Stimulated activated CD8-positive, alpha-beta memory T cell treated with anti-CD3 and anti-CD28 coated beads, Interleukin-4, amount 100 ng/mL, for 24 hours (primary cell): ENCODE measurements around the gene DNAJB1.
A peak's percentile ranks its signal among the peaks of the same experiment; 100 is the strongest.
"Not testable (repeated sequence)": the region's sequence is repeated elsewhere in the genome, so short reads cannot be mapped to it uniquely, and the experiment has no call there.

ENCODE experiments used
- DNase-seq: peaks from one replicate; pipeline ENCODE4 v3.0.0-alpha.2; 2020; ENCODE audit warnings: low read depth

Gene DNAJB1

GRCh38 chr19:14517840-14518505 is at the start of gene DNAJB1:
DNAJB1 (minus strand) TSS chr19:14518397; CDS start chr19:14518349, 48 bp downstream.
- peak; percentile 58 for DNase-seq

DNA sequence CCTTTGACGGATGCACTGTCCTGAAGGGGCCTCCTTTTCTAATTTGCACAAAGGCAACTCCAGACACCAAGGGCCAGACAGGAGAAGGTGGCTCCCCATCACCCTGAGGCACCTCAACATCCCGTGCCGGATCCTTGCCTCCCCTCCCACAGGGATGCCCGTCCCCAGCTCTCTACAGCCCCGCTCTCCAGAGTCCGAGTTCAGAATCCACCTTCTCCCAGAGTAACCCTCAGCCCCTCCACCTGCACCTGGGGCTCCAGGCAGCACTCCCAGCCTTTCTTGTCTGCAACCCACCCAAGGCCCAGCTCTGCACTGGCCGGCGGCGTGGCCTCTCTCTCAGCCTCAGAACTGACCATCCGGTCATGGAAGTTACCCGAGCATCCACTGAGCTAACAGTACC is 48.9 kb upstream of the DNAJB1 start:
- DNase-seq, result no peak

GRCh38 chr19:14566712-14567077 is 48.5 kb upstream of the DNAJB1 start:
- no peak for DNase-seq

- DNase-seq, result no peak
These were observed 47.8 kb upstream of the DNAJB1 start for GRCh38 chr19:14565765-14566711.

DNA sequence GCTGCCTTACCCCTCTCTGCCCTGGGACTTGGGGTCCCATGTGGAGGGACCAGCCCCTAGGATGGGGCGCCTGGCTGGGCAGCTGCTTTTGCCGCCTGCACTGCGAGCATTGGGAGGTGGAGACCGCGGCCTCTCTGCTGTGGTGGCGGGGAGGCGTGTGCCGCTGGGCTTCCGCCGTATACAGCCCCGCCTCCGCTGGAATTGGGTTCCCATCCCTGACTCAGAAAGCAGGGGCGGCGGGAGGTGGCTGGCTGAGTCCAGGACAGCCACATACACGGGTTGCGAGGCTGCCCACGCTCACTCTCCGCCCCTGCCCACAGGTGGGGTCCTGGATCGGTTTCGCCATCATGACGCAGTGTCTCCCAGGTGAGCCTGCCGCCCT is 47.1 kb upstream of the DNAJB1 start:
- DNase-seq, result no peak

DNA sequence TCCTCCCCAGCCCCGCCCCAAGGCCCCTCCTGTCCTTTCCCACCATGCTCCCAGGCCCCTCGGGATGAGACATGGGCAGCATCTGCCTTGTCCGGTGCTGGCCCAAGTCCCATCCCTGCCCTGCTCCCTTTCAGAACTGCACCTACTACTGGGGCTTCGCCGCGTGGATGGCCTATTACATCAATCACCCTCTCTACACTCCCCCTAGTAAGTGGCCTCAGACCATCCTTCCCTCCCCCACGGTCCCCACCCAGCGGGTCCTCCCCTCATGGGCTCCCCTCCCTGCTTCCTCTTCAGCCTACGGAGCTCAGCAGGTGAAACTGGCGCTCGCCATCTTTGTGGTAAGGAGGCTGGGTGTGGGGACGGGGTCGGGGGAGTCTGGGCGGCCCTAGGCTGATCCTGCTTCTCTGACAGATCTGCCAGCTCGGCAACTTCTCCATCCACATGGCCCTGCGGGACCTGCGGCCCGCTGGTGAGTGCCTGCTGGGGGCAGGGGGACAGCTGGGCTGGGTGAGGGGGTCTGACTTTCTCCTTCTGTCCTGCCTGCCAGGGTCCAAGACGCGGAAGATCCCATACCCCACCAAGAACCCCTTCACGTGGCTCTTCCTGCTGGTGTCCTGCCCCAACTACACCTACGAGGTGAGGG is 46.6 kb upstream of the DNAJB1 start:
- not testable (repeated sequence) for DNase-seq

DNA sequence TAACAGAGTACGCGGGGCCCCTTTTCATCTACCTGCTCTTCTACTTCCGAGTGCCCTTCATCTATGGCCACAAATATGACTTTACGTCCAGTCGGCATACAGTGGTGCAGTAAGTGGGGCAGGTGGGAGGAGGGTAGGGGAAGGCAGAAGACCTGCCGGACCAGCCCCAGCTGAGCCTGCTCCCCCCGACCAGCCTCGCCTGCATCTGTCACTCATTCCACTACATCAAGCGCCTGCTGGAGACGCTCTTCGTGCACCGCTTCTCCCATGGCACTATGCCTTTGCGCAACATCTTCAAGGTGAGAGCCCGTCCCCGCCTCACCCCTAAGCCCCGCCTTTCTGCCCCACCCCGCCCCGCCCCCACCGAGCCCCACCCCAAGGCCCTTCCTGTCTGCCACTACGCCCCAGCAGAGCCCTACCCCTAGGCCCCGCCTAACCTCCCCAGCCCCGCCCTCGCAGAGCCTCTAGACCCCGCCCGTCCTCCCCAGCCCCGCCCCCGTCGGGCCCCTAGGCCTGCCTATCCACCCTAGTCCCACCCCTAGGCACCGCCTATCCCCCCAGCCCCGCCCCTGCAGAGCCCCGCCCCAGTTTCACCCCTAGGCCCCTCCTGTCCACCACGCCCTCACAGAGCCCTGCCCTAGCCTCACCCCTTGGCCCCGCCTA is 45.9 kb upstream of the DNAJB1 start:
- DNase-seq, result no peak

GRCh38 chr19:14563590-14563926 is 45.4 kb upstream of the DNAJB1 start:
- no peak for DNase-seq

DNA sequence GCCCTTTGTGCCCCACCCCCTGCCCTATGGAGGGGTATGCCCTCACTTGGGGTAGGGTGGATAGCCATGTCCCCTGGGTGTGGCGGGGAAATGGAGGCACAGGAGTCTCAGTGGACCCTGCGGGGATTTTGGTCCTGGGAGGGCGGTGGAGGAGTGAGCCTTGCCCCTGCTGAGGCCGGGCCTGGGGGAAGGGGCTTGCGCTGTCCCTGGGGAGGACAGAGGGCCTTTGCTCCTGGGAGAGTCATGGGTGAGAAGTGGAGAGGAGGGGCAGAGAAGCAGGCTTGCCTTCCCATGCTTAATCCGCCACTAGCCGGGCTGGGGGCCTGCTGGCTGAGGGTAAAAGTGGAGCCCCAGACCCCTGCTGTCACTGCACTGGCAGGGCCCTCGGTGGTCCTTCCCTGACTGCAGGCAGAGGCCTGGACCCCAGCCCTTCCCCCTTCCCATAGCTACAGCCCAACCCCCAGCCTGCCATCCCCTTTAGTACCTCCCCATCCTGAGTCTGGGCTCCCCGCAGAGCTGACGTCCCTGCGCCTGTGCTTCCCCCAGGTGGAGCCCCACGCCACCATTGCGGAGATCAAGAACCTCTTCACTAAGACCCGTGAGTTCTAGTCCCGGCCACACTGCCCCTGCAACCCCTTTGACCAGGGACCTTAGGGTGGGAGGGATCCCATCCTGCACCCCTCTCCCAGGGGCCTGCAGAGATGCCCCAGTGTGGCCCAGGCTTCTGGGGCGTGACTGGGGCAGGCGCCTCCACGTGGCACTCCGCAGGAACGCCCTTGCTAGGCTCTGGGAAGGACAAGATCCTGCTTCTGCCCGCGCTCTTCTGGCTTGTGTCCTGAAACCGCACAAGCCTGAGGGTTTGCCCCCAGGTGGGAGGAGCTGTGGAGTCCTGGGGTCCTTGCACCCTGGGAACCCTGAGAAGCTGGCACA is 44.7 kb upstream of the DNAJB1 start:
- DNase-seq, result no peak

DNA sequence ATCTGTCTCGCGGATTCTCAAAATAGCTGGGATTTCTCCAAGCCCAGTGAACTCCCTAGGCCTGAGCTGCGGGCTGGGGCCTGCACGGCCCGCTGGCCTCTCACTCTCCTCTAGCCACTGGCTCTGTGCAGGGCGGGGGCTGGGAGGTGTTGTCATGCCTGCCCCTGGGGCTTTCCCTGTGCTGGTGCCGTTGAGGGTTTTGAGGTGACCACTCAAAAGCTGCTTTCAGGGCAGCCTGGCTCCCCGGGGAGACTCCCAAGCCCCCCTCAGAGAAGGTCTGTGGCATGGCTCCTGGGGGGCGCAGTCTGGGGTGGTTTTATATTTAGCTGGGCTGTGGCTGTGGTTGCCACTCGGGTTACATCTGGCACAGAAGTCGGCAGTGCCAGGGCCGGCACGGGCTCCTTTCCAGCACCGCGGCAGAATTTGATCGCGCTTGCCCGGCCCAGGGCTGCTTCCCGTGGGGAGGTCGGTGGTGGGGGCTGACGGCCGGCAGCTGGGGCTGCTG is 43.7 kb upstream of the DNAJB1 start:
- no peak for DNase-seq

- DNase-seq, result no peak
These were observed 43.1 kb upstream of the DNAJB1 start for GRCh38 chr19:14561249-14561648.

- DNase-seq, result no peak
These were observed 42.5 kb upstream of the DNAJB1 start for GRCh38 chr19:14560776-14561108.

DNA sequence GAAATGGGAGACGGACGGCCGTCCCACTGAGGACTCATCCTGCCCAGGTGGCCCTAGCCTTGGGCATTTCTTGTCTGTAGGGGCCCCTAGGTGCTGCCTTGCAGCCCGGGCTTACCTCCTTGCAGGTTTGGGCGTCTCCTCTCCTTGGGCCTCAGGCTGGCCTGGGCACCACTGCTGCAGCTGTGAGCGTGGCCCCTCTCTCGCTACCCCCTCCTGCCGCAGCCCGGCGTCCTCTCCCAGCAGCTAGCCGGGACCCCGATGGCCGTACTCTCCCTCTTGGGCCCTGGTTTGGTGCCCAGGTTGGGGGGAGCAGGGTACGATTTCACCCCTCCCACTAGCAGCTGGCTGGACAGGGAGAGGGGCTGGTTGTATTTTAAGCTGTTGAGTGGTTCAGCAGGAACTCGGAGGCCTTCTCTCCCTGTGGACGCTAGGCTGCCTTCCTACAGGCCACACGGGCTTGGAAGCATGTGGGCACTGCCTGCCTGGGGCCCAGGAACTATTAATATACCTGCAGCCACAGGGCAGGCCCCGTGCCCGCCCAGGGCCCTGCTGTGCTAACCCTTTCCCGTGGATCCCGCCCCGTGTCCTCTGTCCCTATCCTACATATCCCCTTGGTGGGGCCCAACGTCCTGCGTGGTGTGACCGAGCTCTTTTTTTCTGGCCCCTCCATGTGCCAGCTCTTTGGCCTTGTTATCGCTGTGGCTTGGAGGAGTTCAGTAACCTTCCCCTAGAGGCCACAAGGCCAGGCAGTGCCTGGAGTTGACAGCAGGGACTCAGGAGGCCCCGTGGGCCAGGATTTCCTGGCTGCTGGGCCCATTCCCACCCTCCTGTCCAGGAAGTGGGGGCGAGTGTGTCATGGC is 41.9 kb upstream of the DNAJB1 start:
- no peak for DNase-seq

GRCh38 chr19:14558370-14559066 is 40.3 kb upstream of the DNAJB1 start:
- no peak for DNase-seq

DNA sequence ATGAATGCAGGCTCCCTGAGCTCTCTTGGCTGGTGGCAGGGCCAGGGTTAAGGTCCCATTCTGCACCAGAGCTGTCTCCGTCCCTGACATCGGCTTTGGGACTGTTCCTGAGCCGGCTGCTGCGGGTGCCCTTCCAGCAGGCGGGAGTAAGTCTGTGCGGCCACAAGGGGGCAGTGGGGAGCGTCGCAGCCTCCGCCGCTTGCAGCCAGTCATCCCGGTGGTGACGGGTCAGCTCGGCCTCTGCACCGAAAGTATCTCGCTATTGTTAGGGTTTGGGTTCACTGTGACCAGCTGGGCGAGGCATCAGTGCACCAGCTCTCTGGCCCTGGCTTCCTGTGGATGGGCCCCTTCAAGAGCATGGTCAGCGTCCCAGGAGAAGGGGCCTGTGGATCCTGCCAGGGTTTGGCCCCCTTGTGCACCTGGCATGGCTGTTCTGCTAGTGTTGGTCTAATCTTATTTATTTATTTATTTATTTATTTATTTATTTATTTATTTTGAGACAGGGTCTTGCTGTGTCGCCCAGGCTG is 38.5 kb upstream of the DNAJB1 start:
- peak; percentile 64 for DNase-seq

GRCh38 chr19:14555918-14556661 is 37.9 kb upstream of the DNAJB1 start:
- DNase-seq, result no peak

- DNase-seq, result no peak
These were observed 36.2 kb upstream of the DNAJB1 start for GRCh38 chr19:14554382-14554812.

DNA sequence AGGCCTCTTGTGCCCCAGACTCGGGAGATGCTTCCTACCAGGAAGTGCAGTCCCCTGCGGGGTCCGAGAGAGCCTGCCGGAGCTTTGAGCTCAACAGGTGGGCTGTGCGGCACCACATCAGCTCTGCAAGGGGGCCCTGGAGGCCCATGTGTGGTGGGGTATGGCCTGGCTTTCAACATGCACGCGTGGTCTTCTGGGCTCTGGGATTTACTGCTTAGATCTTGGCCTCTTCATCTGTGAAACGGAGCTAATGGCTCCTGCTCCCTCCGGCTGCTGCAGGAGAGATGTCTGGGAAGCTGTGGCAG is 35.7 kb upstream of the DNAJB1 start:
- no peak for DNase-seq
